HG03432 (cell line): Measurements from ENCODE around the gene MYL12A.
A peak's percentile ranks its signal among the peaks of the same experiment; 100 is the strongest.
"Not testable (repeated sequence)": the region's sequence is repeated elsewhere in the genome, so short reads cannot be mapped to it uniquely, and the experiment has no call there.

Experiments
- ATAC-seq: cut with Tn5 transposase; IDR thresholded peaks from one replicate; pipeline ENCODE4 v1.9.1; 2021; ENCODE audit warnings: mild to moderate bottlenecking, moderate library complexity; ENCODE audit not compliant: unreplicated experiment

Gene MYL12A

GRCh38 chr18:3247240-3248061, at the start of gene MYL12A:
MYL12A (plus strand) TSS chr18:3247801; CDS start chr18:3253248, 5,447 bp downstream.
- ATAC-seq, result peak; percentile 86

GRCh38 chr18:3198260-3198860, 49.2 kb upstream of the MYL12A start:
- not testable (repeated sequence) for ATAC-seq

GRCh38 chr18:3199942-3200645, 47.5 kb upstream of the MYL12A start:
- ATAC-seq, result no peak

GRCh38 chr18:3205239-3205638, 42.4 kb upstream of the MYL12A start:
- ATAC-seq, result no peak

GRCh38 chr18:3207565-3207964, 40.0 kb upstream of the MYL12A start:
- no peak for ATAC-seq

GRCh38 chr18:3209859-3210569, 37.6 kb upstream of the MYL12A start:
- peak; percentile 93 for ATAC-seq

- no peak for ATAC-seq
Measured at GRCh38 chr18:3211236-3211992, 36.2 kb upstream of the MYL12A start.

GRCh38 chr18:3212657-3213056, 34.9 kb upstream of the MYL12A start:
- ATAC-seq, result no peak

- no peak for ATAC-seq
Measured at GRCh38 chr18:3213300-3214059, 34.1 kb upstream of the MYL12A start.

- ATAC-seq, result no peak
Measured at GRCh38 chr18:3214855-3215637, 32.6 kb upstream of the MYL12A start.

- no peak for ATAC-seq
Measured at GRCh38 chr18:3216987-3217386, 30.6 kb upstream of the MYL12A start.

- ATAC-seq, result no peak
Measured at GRCh38 chr18:3217948-3218647, 29.5 kb upstream of the MYL12A start.

- ATAC-seq, result no peak
Measured at GRCh38 chr18:3218819-3219218, 28.8 kb upstream of the MYL12A start.

GRCh38 chr18:3219241-3219630, 28.4 kb upstream of the MYL12A start:
- ATAC-seq, result no peak

- ATAC-seq, result no peak
Measured at GRCh38 chr18:3219631-3220335, 27.8 kb upstream of the MYL12A start, which contains the start of gene MYOM1. MYOM1 (minus strand) TSS chr18:3219968; CDS start chr18:3215223, 4,745 bp downstream.

GRCh38 chr18:3220868-3221267, 26.7 kb upstream of the MYL12A start:
- not testable (repeated sequence) for ATAC-seq

GRCh38 chr18:3221496-3221895, 26.1 kb upstream of the MYL12A start:
- ATAC-seq, result no peak

GRCh38 chr18:3223356-3223755, 24.2 kb upstream of the MYL12A start:
- no peak for ATAC-seq
